ENCODE measurements around the gene FNIP2.
"Not testable (repeated sequence)": the region's sequence is repeated elsewhere in the genome, so short reads cannot be mapped to it uniquely, and the experiment has no call there.

Gene FNIP2

DNA sequence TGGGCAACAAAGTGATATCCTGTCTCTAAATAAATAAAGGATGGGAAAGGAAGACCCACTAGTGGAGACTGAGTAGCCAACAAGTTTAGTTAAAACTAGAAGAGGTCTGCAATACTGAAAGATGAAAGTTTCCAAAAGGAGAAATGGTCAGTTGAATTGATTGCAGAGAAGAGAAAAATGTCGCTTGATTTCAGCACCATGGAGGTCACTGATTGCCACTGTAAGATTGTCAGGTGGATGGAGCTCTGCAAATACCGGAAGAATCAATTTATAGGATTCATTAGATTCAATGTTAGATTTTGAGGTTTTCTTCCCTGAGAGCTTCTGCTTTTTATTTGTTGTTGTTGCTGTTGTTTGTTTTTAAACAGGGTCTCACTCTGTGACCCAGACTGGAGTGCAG, 5.4 kb upstream of the FNIP2 start:
- DNase-seq = no peak

DNA sequence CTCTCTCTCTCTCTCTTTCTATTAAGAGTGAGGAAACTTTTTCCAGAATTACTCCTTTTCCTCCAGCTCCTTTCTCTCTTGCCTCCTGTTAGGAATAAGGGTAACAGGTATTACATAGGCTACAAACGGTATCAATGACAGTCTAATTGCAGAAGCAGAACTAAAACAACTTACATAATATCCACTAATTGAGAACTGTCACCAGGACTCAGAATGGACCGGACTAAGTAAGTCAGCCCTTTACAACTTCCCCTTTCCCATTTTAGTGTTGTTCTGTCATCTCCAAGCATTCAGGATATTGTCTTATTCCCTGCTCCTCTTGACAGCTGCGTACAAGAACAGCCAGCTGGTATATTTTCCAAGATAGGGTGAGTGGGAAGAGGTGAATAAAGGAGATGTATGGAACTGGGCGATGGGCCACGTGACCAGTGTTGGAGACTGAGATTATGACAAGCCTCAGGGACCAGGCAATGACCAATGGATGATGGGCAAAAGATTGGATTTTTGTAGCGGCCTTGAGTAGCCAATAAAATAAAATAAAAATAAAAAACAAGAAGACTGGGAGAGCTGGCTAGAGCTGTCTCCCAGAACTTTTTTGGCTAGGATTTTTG, 2.3 kb upstream of the FNIP2 start:
- no peak for DNase-seq

DNA sequence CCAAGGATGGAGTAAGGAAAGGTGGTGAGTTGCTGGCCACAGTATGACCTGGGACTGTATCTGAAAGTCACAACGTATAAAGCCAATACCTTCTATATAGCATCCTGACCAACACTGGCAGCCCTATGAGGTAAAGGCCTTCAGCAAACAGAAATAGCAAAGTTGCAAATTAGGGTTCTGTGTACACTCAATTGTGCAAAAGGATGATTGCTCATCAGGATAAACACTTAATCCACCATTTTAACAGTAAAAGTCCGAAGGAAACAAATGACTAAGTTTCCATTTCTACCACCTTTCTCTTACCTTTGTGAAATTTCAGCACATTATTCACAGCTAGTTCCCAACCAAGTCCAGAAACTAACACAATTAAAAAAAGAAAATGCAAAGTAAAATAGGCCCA, 1.4 kb upstream of the FNIP2 start:
- no peak for DNase-seq

DNA sequence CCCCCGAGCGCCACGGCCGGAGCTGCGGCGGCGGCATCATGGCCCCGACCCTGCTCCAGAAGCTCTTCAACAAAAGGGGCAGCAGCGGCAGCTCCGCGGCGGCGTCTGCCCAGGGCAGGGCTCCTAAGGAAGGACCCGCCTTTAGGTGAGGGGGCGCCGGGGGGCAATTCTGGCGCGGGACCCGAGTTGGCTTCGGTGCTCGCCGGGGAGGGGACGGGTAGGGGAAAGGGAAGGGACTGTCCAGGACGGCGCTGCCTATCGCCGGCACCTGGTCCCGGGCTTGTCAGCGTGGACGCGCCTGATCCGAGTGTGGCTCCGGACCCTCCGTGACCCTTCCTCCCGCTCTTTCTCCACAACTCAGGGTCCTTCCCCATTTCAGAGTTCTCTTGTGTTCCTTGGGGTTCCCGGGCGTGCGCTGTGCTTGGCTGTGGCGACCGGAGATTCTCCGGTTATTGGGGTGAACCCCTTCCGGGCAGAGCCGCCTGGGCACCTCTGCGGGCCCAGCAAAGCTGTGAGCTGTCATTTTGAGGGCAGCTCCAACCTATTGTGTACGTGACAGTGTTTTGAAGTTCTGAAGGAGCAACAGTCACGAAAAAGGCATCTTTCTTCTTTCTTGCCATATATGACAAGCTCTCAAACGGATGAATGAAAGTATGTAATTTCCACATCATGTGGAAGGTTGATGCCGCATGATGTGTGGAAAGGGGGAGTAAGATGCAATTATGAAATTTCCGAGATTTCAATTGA, 522 bp downstream of the FNIP2 start:
- DNase-seq = peak; percentile 3 to 25 (median 11)

DNA sequence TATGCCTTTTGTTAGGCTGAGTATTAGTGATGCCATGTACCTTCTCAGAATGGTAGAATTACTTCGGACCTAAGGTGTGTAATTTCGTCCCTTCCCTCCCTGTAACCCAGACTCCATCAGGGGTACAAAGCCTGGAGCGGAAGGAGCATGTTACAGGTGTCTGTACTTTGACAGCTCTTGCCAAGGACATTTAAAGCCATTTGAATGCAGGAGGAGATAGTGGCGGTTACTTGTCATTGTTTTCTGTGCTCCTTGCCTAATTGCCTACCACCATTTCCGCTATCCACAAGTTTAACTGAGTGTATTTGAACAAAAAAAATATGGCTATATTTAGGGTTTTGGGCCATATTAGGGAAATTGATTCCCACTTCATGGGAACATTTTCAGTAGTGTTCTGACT, 1.8 kb downstream of the FNIP2 start:
- DNase-seq = no peak

DNA sequence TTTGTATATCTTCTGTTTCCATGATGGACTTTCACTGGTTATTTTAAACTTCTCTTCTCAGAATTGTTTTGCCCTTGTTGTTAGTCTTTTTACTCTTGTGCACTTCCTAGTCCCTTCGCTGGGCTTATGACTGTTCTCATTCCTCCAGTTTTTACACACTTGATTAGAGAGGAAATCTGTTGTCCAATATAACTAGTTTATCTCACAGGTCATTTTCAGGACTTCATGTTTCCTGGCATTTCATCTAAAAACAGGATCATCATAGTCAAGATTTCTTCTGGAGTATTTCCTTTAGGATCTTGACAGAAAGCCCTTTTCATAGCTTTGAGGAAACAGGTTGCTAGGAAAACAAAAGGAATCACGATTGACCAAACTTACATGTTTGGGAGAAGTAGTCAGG, 3.0 kb downstream of the FNIP2 start:
- DNase-seq = no peak

DNA sequence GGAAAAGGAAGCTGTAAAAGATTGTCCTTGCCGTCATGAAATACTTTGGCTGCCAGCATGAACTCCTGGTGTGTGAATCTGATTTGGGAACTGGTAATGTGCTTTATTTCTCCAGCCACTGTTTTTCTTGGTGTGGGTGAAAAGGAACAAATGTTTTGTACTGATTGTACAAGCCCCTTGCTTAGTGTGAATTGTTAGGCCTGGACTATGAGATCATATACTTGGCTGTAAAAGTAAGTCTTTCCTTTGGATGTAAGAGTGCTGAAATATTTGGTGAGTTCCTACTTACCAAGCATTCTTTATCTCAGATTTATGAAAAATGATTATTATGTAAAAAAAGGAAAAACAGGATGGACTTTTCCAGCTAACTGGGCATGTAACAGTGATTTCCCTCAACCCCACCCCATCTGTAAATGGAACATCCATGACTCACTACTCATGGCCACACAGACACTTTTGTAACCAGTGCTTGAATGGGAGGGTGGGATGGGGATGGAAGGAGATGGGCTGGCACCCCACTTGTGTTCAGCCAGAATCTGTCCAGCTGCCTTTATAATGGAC, 6.3 kb downstream of the FNIP2 start:
- DNase-seq = no peak

DNA sequence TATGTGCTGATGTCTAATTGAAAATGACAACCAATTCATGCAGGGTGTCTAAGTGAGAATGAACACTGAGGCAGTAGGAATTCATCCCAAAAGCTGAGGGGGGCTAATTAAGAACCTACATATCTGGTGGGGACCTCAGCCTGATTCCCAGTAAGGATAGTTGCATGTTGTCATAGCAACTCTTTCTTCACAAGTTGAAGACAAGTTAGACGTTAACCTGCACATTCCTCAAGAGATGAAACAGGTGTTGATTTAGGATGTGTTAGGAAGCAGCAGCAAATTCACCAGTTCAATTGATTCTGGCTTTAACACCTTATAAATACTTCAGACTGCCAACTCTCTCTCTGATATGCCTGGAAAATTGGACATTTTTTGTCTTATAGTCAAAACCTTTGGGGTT, 7.3 kb downstream of the FNIP2 start:
- DNase-seq = no peak

DNA sequence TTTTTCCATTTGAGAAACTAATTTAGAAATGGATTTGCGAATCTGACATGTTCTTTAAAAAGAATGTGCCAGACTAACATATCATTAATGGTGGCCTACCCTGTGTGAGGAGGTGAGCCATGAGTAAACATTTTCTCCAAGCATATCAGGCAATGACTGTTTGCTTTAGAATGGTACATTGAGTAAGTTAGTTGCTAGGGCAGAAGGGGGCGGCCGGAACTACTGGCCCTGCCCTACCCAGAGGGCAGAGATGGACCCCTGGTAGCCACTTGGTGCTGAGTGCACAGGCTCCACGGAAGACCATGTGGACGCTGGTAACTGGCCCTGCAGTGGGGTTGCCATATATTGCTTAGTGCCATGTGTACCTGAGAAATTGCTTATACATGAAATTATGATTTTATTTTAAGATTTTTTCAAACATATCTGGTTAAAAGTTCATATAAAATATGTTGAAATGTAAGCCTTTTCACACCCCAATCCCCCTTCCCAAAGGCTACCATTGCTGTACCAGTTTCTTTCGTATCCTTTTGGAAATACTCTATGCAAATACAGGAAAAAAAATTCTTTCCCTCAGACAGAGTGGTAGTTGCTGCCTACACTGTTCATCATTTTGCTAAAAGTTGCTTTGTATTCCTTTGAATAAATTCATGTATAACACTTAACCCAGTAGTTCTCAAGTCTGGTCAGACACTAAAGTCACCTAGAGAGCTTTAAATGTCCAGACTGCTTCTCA, 8.8 kb downstream of the FNIP2 start:
- no peak for DNase-seq

DNA sequence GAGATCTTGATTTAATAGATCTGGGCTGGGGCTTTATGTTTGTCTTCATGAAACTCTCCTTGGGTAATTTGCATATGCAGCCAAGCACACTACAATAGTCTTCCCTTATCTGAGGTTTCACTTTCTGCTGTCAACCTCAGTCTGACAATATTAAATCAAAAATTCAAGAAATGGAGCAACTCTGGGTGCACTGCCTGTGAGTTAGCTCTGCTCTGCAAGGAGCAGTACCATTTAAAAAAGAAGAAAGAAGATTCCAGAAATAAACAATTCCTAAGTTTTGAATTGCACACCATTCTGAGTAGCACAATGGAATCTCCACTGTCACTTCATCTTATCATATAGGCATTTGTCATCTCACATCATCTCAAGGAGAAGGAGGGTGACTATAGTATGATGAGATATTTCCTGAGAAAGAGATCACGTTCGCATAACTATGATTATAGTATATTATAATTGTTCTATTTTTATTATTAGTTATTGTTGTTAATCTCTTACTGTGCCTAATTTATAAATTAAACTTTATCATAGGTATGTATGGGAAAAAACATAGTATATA, 9.4 kb downstream of the FNIP2 start:
- DNase-seq = no peak

DNA sequence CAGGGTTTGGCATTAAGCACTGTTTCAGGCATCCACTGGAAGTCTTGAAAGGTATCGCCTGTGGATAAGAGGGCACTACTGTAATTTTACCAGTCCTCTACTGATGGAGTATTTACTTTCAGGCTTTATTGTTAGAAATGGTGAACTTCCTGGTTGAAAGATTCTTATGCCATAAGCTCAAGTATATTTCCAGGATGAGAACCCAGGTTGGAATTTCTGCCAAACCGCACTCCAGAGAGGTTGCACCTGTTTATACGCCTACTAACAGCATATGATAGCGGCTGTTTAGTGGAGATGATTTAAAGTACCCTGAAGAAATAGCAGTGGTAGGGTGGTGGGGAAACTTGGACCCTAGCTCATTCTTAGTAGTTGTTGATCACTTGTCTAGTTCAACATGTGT, 9.9 kb downstream of the FNIP2 start:
- DNase-seq = no peak

DNA sequence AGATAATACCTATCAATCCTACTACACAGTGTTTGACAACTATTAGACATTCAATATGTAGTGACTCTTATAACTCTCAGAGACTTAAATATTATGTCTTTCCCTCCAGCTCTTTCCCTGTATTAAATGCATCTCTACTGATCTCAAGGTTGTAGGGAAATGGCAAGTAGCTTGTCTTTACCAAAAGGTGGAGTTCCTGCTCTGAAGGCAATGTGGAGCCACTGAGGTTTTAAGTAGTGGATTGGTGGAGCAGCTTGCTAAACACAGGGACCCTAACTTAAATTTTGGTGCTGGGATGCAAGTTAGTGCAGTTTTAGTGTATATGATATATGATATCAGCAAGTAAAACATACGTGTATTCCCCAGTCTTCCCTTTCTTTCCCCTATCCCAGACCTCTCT, 13.1 kb downstream of the FNIP2 start:
- no peak for DNase-seq

DNA sequence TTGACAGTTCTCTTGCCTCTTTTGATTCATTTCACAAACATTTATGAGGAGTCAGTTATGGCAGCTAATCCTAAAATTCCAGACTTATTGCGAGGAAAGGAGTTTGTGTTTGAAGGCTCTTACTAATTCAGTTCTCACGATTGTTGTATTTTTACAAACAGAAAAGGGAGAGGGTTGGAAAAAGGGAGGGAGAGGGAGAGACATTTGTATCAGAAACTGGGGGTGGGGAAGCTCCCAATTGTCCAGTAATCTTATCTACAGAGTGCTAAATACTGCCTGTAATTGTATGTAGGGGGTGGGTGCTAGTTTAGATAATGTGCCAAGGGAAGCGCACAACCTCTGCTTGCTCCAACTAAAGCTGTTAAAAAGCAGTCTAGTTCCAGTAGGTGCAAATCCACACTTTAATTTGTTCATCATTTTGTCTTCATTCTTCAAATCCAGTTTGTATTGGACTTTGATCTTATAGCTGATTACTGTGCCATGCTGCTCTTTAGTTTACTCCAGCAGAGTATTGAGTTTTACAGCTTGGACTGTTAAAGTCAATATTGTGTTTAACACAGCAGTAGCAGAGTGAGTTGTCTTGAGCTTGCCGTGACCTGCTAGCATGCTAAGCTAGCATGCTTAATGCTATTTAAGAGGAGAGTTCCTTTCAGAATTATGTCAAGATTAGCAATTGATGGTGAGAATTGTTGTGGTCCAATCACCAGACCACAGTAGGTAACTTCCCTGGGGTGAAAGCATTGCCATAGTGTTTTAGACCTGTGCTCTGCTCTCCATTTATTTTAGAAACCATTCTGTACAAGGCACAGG, 13.9 kb downstream of the FNIP2 start:
- no peak for DNase-seq

DNA sequence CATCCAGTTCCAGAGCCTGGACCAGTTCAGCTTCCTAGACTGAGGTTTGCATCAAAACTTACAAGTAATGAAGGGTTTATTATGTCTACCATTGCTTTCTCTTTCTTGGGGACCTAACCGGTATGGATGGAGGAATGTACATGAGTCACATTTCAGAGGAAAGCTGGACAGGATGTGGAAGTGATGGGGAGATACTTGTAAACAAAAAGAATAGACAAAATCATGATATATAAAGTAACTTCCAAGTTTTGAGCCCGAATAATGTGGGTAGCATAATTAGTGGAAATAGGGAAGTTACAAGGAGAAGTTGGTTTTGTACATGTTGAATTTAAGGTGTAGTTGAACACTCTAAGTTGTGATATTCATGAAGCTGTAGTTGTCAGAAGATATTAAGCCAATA, 15.0 kb downstream of the FNIP2 start:
- no peak for DNase-seq

DNA sequence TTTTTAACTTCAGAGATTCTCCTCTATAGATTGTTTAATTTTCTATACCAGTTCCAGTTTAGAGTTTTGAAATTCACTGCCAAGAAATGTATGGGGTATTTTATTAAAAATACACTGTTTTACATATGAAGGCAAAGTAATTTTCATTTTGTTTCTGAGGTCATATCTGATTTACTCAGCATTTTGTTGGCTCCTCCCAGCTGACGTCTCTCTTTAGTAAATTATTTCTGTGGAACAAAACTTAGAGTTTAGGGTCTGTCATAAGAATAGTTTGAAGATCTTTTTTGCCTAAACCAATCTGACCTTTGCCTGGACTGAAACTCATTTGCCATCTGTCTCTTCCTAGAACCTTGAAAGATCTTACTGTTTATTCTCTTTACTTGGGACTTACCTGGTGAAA, 16.9 kb downstream of the FNIP2 start:
- no peak for DNase-seq

DNA sequence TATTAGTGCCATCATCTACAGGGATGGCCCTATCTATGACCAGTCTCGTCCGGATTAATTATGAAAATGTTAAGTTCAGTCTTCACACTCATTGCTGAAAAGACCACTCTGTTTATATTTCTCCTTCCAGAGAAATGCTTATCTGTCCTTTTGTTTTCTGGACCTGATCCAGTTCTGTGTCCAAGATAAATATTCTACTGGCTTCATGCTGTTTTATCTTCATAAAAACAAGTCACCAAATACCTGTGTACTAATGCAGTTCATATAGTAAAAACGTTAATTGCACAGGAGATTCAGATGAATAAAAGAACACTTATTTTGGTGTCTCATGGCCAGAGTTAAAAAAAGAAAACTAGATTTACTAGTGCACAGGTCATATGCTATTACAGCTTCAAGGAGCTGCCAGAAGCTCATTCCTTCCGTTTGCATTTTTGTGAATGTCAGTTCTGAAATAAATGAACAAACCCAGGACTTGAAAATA, 17.3 kb downstream of the FNIP2 start:
- no peak for DNase-seq

DNA sequence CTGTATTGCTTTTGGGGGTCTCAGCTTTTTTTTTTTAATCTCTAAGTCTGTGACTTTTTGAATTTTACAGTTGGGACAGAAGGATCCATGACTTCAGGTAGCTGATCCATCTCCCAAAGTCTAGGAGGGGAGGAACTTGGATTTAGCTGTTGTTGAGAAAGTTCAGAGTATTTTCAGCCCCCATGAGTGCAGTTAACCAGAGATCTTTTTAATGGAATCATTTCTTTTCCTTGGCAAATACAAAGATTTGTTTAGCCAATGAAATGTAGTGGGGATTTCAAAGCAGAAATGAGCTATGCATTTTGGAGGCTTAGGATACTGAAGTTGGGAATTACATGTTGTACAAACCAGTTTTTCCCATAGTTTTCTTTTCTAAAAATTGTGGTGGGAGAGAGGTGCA, 18.1 kb downstream of the FNIP2 start:
- DNase-seq = no peak

DNA sequence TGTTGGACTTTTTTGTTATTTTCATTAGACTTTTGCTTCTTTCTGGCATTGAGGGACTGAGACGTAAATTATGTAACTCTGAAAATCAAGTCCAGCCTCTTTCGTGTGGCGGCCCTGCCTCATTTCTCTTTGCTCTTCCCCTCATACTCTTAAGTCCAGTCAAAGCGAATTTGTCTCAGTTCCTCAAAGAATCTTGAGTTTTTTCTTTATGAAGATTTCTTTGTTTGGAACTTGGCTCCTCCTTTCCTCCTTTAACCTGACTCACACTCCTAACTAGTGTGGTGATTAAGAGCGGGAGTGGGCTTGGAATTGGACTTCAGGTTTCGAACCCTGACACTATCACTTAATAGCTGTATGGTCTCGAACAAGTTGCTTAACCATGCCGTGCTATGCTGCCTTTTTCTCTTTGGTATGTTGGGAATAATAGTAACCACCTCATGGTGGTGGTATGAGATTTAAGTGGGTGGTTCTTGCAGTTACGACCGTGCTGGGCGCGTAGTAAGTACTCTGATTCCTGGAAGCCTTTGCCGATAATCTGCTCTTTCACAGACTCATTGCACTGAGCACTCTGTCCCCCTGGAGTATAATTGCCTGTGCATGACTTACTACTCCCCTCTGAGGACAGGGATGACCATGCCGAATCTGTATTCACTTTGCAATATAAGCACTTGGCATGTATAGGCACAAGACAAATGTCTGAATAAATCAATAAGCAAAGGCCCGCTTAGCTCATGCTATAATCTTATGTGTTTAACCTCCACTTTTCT, 19.1 kb downstream of the FNIP2 start:
- no peak for DNase-seq

DNA sequence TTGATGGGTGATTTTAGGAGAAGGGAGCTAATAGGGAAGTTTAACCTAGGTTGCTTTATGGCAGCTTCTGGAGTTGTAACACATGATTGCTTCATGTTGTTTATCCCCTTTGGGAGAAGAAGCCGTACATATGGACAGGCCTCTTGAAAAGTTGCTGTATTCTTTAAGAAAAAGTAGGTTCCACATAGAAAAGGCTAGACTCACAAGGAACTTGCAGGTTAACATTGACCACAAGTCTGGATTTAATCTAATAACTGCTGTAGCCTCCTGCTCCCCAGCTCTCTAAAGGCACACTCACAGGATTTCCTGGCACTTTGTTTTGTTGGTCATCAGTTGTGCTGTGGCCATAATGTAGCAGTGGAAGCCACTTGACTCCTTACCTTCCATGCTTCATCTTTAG, 19.7 kb downstream of the FNIP2 start:
- DNase-seq = no peak

DNA sequence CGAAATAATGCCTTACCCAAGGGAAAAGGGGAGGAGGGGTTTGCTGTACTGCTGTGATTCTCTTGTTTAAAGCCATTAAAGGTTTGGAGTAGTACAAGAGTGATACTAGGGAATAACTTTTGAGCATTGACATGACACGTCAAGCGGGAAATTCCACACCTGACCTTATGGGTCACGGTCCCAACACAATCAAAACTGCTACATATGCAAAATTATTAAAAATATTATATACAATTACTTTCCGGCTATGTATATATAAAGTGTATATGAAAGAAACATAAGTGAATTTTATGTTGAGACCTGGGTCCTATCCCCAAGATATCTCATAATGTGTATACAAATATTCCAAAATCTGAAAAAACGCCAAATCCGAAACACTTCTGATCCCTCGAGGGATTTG, 21.0 kb downstream of the FNIP2 start:
- no peak for DNase-seq

DNA sequence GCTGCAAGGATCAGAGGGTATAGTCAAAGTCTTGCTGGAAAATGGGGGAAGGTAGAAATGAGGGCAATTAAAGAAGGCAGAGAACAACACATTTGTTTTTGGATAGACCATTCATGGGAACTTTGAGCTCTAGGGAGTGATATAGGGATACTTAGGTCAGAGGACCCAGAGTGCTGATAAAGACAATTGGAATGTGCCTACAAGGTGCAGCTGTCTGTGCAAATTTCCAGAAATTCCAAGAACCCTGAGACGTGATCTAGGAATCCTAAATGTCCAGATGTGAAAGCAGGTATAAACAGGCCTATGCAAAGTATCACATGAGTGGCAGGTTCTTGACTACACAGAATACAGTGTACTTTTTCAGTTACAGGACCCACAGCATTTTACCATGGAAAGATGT, 24.2 kb downstream of the FNIP2 start:
- DNase-seq = no peak

DNA sequence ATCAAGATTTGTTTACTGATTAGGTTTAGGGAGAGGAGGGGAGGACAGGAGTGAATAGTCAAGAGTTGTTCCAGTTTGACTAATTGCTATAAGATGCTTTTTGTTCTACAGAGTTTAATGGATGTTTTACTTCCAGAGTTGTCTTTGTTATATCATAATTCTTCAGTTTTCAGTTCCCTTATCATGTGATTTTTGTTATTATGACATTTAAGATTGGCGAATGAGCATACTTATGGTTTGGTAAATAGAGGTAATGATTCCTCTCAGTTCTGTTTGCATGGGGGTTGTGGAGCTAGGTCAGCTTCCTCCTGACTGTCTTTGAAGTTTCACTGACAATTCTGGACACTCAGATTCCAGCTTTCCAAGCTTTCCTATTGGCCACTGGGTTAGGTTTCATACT, 24.6 kb downstream of the FNIP2 start:
- DNase-seq = not testable (repeated sequence)

Measured in activated CD4-positive, CD25-positive, alpha-beta regulatory T cell (primary cell).